Stimulated activated CD4-positive, alpha-beta T cell treated with anti-CD3 and anti-CD28 coated beads, Interleukin-2, amount 100 ng/mL, for 4 hours (primary cell): ENCODE measurements around the gene NDUFS6.

Source experiments
- DNase-seq: peaks from one replicate; pipeline ENCODE4 v3.0.0-alpha.2; 2020; ENCODE audit warnings: low read depth

Gene NDUFS6

DNA sequence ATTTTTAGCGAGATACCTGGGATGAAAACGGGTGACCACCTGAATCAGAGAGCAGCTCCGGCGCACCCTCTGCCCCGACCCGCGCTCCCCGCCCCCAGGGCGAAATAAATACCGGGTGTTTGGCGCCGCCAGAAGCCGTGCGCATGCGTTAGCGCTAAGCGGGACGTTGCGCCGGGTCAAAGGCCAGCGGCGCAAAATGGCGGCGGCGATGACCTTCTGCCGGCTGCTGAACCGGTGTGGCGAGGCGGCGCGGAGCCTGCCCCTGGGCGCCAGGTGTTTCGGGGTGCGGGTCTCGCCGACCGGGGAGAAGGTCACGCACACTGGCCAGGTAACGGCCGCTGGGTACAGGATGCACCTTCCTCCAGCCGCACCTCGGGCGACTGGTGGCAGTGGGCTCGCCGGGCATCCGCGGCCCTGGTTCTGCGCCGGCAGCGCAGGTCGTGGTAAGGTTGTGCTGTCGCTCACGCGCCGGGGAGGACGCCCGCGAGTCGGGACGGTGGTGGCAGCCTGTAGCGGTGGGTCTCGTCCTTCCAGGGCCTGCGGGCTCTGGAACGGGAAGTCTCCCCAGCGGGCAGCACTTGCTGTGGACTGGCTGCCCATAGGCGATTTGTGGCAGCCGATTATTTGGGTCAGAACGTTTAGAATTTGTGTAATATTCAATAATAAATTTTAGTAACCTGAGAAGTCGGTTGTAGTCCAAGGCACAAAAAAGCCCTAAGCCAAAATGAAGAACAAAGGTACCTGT is at the start of gene NDUFS6:
TSS of gene NDUFS6 (plus strand) at position 186 of the 745 bp plus-strand sequence. CDS start at position 197, 11 bp downstream.
- peak; percentile 63 for DNase-seq

GRCh38 chr5:1751864-1752822 is 49.1 kb upstream of the NDUFS6 start:
- DNase-seq = no peak

DNA sequence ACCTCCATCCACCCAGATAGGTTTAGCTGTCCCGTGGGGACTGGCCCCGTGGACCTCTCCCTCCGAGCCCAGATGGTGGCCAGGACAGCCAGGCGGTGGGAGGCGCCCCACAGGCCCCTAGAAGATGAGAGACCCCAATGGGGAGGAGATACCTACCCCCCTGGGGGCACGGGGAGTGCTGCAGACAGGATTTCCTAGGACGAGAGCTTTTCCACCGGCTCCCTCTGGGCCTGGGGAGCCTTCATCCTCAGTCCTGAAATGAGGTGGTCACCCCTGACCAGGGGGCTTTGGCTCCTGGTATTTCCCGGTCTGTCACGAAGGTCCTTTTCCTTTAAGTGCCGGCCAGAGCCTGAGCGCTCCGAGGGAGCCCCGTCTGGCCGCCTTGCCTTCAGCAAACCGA is 48.3 kb upstream of the NDUFS6 start:
- no peak for DNase-seq

- no peak for DNase-seq
Observed at GRCh38 chr5:1753490-1753889, 47.7 kb upstream of the NDUFS6 start.

DNA sequence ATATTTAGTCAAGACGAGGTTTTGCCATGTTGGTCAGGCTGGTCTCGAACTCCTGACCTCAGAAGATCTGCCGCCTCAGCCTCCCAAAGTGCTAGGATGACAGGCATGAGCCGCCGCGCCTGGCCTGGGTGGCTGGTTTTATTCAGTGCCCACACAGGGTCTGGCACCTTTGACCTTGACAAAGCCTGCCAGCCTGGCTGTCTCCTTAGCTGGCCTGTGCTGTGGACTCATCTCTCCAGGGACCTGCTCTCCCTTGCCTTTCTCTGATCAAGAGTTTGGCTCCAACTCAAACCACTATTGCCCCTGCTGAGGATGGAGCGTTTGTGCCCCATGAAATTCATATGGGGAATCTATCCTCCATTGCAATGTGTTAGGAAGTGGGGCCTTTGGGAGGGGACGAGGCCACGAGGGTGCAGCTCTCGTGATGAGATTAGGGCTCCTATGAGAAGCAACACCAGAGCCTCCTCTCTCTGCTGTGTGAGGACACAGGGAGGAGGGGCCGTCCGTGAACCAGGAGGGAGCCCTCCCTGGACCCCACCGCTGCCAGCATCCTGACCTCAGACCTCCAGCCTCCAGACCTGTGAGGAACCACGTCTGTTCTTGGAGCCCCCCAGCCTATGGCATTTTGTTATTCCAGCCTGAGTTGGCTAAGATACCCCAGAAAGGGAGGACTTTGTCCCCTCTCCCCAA is 46.5 kb upstream of the NDUFS6 start:
- no peak for DNase-seq

- DNase-seq = no peak
Observed at GRCh38 chr5:1755321-1755949, 45.8 kb upstream of the NDUFS6 start.

DNA sequence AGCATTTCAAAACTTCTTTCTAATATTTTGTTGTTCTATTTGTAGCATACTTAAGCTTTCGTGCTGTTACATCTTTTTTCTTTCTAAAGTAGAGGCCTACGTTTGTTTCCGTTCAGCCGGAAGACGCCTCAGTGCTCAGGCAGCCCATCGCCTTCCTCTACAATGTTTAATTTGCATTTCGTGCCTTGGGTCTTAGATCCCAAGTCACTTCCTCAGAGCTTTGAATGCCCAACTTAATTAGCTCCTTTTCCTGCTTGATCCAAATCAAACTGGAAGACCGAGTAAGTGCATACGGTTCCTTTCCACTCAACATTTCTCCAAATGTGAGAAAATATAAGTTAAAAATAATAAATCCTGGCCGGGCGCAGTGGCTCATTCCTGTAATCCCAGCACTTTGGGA is 44.7 kb upstream of the NDUFS6 start:
- no peak for DNase-seq

GRCh38 chr5:1757511-1757910 is 43.7 kb upstream of the NDUFS6 start:
- DNase-seq = no peak

GRCh38 chr5:1758574-1758973 is 42.6 kb upstream of the NDUFS6 start:
- DNase-seq = no peak

GRCh38 chr5:1759378-1759970 is 41.7 kb upstream of the NDUFS6 start:
- DNase-seq = no peak

DNA sequence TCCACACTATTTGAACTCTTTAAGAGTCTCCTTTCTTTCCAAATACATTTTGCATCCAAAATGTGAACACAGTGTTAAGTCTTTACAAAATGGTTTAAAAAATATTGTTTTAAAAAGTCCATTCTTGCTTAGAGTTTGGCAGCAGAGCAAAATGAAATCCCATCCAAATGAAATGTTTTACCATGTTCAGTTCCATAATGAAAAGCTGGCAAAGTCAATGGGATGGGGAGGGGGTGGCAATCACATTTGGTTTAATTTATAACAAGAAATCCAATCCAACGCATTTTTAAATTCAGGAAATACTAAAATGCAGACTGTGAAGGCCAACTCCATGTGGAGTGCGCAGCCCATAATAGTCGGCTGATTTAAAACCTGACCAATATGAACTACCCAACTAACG is 41.0 kb upstream of the NDUFS6 start:
- DNase-seq = no peak

GRCh38 chr5:1760656-1761452 is 40.4 kb upstream of the NDUFS6 start:
- no peak for DNase-seq

GRCh38 chr5:1761453-1761755 is 39.8 kb upstream of the NDUFS6 start:
- no peak for DNase-seq

DNA sequence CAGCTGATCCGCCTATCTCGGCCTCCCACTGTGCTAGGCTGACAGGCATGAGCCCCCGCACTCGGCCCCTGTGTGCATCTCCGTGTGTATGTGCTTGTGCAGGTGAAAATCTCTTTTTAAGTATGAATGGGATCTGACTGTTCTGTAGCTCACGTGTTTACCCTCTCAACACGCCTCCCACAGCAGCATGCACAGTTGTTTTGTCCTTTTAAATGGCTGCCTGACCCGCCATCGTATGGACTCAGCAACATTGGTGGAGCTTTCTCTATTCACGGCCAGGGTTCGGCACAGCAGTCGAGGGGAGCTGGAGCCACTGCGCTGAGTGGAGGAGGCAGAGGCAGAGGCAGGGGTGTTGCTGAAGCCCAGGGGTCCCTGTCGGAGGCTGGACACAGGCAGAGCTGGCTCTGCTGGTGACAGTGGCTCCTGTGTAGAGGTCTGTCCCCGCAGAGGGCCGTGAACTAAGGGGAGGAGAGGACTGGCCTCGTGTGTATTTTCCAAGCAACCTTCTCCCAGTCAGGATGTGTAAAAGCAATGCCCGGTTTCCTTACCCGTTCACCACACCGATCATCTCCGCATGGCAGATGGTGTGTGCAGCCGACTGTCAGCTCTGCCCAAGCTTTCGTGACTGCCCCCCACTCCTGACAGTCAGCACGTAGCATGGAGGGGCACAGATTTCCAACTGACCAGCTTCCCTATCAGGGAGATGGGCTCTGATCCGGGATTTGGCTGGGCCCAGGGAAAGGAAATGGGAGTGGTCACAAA is 38.9 kb upstream of the NDUFS6 start:
- DNase-seq = no peak

DNA sequence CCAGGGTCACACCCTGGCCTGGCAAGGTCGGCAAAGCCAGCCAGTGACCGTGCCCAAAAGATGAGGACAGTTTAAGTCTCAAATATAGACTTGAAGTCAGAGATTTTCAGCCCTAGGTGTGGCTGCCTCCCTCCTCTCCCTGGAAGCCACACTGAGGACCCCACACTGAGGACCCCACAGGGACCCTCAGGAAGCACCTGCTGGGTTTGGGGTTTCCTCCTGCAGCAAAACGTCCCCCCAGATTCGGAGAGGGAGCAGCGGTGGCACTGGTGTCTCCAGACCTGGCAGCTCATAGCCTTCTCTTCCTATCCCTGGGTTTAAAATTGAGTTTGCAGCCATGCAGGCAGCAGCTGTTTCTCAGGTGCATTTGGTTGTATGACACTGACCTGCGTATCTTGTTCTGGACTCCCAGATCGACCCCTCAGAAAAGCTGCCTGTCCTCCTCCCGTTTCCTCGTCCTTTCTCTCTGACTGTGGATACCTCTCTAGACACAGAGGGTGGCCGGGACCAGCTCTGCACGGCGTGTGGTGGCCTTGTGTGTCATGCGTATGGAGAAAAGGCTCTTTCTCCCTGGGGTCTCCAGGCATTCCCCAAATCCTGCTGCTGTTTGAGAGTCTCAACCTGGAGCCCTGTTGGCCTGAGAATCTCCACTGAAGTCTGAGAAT is 38.2 kb upstream of the NDUFS6 start:
- no peak for DNase-seq

GRCh38 chr5:1763548-1763911 is 37.7 kb upstream of the NDUFS6 start:
- DNase-seq = no peak

- no peak for DNase-seq
Observed at GRCh38 chr5:1763960-1764605, 37.1 kb upstream of the NDUFS6 start.

DNA sequence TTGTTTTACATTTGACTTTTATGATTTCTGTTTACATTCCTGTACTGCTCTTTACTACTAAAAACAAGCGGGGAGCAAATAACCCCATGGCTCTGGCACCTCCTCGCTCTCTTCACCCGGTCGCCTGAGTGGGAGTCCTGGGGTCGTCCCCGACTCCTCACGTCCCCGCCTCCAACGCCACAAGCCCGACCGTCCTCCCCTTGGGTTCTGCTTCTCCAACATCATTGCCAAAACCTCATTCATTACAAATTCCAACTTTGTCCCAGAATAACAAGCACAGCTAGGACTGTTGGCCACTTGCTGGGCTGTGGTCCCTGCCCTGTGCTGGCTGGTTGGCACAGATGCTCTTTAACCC is 36.6 kb upstream of the NDUFS6 start:
- no peak for DNase-seq

DNA sequence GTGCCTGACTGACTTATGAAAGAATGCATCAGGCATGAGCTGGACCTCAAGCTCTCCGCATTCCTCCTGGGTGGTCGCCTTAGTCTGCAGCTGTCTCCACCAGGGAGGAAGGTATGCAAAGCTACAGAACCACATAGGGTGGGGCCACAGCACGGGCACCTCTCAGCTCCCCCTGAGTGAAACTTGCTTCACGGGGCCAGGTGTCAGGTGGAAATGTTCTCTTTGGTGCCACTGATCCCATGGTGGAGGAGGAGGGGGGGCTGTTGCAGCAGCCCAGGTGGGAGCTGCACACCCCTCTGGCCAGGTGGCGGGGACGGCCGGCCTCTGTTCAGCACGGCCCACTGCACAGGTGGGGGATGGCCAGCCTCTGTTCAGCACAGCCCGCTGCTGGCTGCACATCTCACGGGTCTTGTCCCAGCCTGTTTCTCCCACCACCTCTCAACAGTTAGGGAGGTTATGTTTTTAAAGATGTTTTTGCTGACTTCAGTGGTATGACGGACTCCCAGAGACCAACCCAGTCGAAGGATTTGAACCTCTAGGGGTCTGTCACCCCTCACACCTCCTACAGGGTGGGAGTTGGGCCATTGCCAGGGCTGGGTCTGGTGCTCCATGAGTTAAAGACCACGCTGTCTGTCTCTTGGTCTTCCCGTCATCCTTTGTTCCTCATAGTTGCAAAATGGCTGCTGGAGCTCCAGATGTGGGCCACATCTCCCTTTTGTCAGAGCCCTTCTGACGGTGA is 35.9 kb upstream of the NDUFS6 start:
- no peak for DNase-seq
